Amniotic epithelial cell (primary cell): ENCODE measurements around the gene PHF23.

Experiments
- DNase-seq: peaks from one replicate; pipeline ENCODE4 v3.0.0-alpha.2; 2010; ENCODE audit warnings: low read depth

Gene PHF23

DNA sequence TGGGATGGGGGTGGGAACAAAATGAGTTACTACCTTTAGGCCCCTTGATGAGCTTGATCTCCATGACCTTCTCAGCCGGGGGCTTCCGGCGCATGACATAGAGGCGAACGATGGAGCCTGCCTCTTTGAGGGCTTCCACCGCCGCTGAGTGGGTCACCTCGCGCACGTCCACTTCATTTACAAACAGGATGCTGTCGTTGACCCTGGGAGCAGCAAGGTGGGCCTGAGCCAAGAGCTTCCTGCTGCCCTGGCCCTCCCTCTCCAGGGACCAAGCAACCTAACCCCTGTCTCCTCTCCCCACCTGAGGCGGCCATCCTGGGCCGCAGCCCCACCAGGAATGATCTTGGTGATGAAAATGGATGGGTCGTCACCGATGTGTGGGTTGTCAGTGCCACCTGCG, 35.9 kb downstream of the PHF23 start:
- DNase-seq = no peak

GRCh38 chr17:7196651-7197401, 42.4 kb downstream of the PHF23 start:
- DNase-seq = no peak

DNA sequence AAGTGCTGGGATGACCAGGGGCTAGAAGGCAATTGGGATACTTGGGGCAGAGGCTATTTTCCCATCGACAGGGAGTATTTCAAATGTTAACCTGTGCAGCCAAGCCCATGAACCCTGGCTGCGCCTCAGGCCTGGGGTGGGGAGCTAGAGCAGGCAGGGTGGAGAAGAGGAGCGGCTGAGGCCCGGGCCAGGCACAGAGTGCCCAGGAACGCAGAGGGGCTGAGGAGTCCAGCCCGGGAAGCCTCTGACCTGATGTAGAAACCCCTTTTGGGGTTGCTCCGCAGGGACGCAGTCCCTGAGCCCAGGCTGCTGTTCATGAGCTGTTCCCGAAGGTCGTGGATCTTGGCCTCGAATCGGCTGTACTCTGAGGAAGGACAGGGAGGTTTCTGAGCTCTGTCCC, 43.3 kb downstream of the PHF23 start:
- no peak for DNase-seq

DNA sequence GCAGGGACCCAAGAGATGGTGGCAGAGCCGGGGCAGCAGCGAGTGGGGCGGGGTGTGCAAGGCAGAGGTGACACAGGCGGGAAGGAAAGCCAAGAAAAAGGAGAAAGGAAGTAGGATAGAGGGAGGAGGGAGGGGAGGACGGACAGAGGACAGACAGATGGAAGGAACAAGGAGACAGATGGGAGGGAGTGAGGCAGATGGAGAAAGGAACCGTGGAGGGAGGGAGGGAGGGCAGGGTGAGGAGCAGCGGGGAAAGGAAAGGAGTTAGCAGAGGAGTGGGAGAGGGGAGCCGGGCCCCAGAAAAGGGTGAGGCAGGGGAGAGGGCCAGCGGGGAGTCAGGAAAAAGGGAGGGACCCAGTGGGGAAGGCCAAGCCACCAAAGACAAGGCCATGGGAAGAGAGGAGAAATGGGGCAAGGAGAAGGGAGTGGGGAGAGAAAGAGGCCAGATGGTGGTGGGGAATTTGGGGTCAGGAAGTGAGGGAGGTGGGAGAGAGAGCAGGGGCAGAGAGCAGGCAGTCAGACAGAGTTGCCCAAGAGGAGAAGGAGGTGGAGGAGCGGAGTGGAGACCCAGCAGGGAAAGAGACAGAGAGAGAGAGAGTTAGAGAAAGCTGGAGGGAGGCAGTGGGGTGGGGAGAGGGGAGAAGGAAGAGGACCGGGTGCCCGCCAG, 46.9 kb downstream of the PHF23 start:
- no peak for DNase-seq

GRCh38 chr17:7191571-7192270, 47.5 kb downstream of the PHF23 start:
- DNase-seq = peak; percentile 29

- no peak for DNase-seq
Observed at GRCh38 chr17:7191069-7191468, 48.2 kb downstream of the PHF23 start.

GRCh38 chr17:7190276-7190917, 48.9 kb downstream of the PHF23 start:
- DNase-seq = no peak

DNA sequence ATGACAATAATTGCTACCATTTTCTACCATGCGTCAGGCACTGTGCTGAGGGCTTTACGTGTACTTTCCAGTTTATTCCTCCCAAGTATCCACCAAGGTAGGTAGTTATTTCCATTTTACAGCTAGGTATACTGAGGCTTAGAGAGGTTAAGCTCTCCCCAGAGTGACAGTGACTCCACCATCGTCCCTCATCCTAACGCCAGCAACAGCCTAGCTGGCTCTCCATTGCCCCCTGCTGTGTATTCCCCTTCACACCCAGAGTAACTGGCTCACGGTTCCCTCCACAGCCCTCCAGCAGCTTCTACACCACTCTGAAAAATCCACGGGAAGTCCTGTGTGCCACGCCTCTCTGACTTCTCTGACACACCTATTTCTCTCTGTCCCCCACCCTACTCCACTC, 53.0 kb downstream of the PHF23 start:
- no peak for DNase-seq
